ENCODE data around the gene CCDC77. TPM values are rescaled to one million over a fixed set of nuclear protein-coding genes. Genes with fewer than 3 reads are reported as not detected.

CCDC77 gene
- total and polyA plus RNA-seq, 10 of the 15 experiments (the other 5 are each of a cell fraction or from before 2014, with no cell fraction given): 8.8 to 22.5 (median 15.8) TPM

DNA sequence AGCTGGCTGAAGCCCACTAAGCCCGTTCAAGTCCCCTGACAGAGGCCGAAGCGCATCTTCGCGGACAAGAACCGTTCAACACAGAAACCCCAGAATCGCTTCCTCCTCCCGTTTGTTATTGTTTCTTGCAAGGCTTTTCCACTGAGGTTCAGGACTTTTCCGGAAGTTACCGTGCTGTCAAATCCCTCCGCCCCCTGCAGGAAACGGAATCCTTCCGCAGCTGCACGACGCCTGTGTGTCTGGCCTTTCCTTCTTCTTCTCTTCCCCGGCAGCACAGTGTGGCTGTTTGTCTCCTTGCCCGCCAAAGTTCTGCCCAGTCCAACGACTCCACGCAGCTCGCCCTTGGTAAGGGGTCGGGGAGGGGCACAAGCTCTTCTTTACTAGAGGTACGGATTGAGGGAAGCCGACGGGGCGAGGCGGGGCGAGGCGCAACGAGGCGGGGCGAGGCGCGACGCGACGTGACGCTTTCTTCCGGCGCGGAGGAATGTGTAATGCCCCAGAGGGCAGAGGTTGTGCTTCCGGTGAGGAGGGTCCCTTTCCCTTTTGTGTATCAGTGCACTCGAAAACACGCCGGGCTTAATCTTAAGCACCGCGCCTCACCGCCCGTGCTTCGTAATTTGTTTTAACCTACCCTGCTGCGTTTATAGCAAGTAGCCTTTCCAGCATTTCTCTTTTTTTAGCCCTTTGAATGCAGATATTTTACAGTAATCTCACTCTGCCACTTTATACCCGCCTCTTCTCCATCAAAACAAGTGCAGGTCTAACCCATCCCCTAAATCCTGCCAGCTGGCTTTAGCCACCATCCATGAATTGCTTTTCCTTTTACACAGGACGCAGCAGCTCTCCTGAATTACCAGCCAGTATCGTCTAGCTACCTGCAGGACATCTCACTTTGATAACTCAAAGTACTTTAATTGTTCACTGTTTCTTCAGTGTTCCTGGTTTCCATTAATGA lies 12.0 kb upstream of the CCDC77 start, which contains the start of gene KDM5A (continued):
- TF ChIP-seq, protein P1, sequence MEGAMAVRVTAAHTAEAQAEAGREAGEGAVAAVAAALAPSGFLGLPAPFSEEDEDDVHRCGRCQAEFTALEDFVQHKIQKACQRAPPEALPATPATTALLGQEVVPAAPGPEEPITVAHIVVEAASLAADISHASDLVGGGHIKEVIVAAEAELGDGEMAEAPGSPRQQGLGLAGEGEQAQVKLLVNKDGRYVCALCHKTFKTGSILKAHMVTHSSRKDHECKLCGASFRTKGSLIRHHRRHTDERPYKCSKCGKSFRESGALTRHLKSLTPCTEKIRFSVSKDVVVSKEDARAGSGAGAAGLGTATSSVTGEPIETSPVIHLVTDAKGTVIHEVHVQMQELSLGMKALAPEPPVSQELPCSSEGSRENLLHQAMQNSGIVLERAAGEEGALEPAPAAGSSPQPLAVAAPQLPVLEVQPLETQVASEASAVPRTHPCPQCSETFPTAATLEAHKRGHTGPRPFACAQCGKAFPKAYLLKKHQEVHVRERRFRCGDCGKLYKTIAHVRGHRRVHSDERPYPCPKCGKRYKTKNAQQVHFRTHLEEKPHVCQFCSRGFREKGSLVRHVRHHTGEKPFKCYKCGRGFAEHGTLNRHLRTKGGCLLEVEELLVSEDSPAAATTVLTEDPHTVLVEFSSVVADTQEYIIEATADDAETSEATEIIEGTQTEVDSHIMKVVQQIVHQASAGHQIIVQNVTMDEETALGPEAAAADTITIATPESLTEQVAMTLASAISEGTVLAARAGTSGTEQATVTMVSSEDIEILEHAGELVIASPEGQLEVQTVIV (IDR thresholded peaks at IDR 0.05; ENCODE audit: borderline replicate concordance, partially characterized antibody): peak; percentile 74
- TF ChIP-seq, protein P2, sequence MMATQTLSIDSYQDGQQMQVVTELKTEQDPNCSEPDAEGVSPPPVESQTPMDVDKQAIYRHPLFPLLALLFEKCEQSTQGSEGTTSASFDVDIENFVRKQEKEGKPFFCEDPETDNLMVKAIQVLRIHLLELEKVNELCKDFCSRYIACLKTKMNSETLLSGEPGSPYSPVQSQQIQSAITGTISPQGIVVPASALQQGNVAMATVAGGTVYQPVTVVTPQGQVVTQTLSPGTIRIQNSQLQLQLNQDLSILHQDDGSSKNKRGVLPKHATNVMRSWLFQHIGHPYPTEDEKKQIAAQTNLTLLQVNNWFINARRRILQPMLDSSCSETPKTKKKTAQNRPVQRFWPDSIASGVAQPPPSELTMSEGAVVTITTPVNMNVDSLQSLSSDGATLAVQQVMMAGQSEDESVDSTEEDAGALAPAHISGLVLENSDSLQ (IDR thresholded peaks at IDR 0.05): peak; percentile 35; the same call in 1 of the 2 replicates
- TF ChIP-seq RBBP5 (conservative IDR thresholded peaks at IDR 0.05) (no peak), NR2C2 (IDR thresholded peaks at IDR 0.05; ENCODE audit: borderline replicate concordance, control insufficient read depth, insufficient read length, low read depth) (peak; percentile 85), EP300 (IDR thresholded peaks at IDR 0.05; ENCODE audit: borderline replicate concordance in 1 of 2, control insufficient read depth in 1 of 2, low read depth in 2 of 2, low read length in 2 of 2) (peak in 1 of 2 experiments; percentile 25; a peak in 1 of 4 replicates), ZNF217 (IDR thresholded peaks at IDR 0.05) (no peak), CBFB (IDR thresholded peaks at IDR 0.05; ENCODE audit: low read depth) (peak; percentile 56; the same call in 1 of the 2 replicates)

Data from GM12878 (cell line).